Cardiac muscle cell (in vitro differentiated cells and primary cell): ENCODE data around the gene ANAPC1. TPM values are rescaled to one million over a fixed set of nuclear protein-coding genes. Genes with fewer than 3 reads are reported as not detected.

Experiments
- DNase-seq, 2 donors: peaks; one replicate each; pipeline versions ENCODE4 v3.0.0 to v3.0.0-alpha.2; 2010 to 2017; ENCODE audit warnings: low read depth in 1 of 2, low spot score in 1 of 2
- H3K27ac ChIP-seq: fragments of 200-600 bp; sonication (generic); 2 replicates; pipeline ENCODE4 v1.5.1; 2016
- H3K27me3 ChIP-seq: fragments of 200-600 bp; sonication (generic); 2 replicates; pipeline ENCODE4 v1.6.0; 2016; ENCODE audit warnings: control low read depth
- H3K36me3 ChIP-seq: fragments of 200-600 bp; sonication (generic); 2 replicates; pipeline ENCODE4 v1.5.1; 2016; ENCODE audit warnings: control low read depth
- H3K4me1 ChIP-seq: fragments of 200-600 bp; sonication (generic); 2 replicates; pipeline ENCODE4 v1.8.1; 2017; ENCODE audit warnings: low read depth, mild to moderate bottlenecking, mixed run types
- H3K4me3 ChIP-seq: fragments of 200-600 bp; sonication (generic); 2 replicates; pipeline ENCODE4 v1.5.1; 2016; ENCODE audit warnings: mild to moderate bottlenecking
- H3K9me3 ChIP-seq: fragments of 200-600 bp; sonication (generic); 2 replicates; pipeline ENCODE4 v1.5.1; 2017; ENCODE audit warnings: low read depth, mild to moderate bottlenecking, control low read depth
- CTCF ChIP-seq: IDR thresholded peaks from 2 replicates; pipeline ENCODE4 v1.5.1; 2012; ENCODE audit warnings: low read depth, mild to moderate bottlenecking, low read length
- polyA plus RNA-seq: library from polyadenylated mRNA; unstranded; fragments of >200 nt; fragmentation: Nextera tagmentation; extraction: Ambion mirVana; gene quantifications from 2 replicates; pipeline ENCODE4 v1.2.1, GENCODE V29; 2016
- total RNA-seq: library from RNA; depleted of rRNA; stranded (reverse); fragments of >200 nt; gene quantifications from 2 replicates; pipeline ENCODE4 v1.2.3, GENCODE V29; 2016

ANAPC1 gene
- total and polyA plus RNA-seq, 2 experiments from 2014 or later, result 13.6 to 59.3 TPM

- peak; percentile 41 to 50 for DNase-seq
- peak; percentile 46 for TF ChIP-seq CTCF
- Histone ChIP-seq H3K27ac (peak overlapping the region; percentile 20), H3K36me3 (no peaks in the 10 kb centered on the region), H3K9me3 (no peaks in the 10 kb centered on the region), H3K27me3 (peaks cover 7% of the 10 kb centered on the region), H3K4me3 (no peak overlapping the region), H3K4me1 (peaks cover 21% of the 10 kb centered on the region)
Observed at GRCh38 chr2:111900859-111901258, 16.9 kb upstream of the ANAPC1 start.

DNA sequence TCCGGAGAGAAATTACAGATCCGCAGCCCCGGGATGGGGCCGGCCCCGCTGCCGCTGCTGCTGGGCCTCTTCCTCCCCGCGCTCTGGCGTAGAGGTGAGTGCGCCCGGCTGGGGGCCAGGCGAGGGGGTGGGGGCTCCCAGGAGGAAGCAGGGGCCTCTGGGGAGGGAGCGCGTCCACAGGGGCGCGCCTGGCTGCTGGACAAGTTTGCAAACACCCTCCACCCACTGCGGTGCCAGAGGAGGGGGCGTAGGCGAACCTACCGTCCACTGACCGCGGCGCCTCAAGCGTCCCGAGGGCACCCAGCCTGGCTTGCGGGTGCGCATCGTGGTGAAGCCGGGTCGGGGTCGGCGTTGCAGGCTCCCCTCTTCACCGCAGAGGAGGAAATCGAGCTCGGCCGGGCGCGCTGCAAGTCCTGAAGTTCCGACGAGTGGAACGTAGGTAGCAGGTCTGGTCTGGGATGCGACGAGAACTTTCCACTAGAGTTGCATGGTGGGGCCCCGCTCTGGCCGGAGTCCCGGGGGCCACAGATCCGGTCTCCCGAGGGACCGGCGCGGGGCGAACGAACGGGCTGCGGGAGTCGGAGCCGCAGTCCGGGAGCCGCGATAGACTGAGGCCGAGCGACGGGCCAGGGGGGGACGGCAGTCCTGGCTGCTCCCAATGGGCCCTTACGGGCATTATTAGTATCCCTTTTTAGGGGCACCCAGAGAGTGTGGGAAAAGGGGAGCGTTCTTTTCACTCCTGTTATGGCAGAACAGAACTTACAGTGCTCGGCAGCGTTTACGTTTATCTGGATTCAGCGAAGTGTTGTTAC, 14.9 kb upstream of the ANAPC1 start:
- Histone ChIP-seq H3K27me3 (peaks cover 7% of the 10 kb centered on the region), H3K36me3 (no peaks in the 10 kb centered on the region), H3K4me1 (peaks cover 10% of the 10 kb centered on the region), H3K9me3 (no peaks in the 10 kb centered on the region), H3K27ac (peak overlapping the region; percentile 63), H3K4me3 (peak overlapping the region; percentile 90)
- no peak for TF ChIP-seq CTCF
- peak; percentile 15 to 69 for DNase-seq

DNA sequence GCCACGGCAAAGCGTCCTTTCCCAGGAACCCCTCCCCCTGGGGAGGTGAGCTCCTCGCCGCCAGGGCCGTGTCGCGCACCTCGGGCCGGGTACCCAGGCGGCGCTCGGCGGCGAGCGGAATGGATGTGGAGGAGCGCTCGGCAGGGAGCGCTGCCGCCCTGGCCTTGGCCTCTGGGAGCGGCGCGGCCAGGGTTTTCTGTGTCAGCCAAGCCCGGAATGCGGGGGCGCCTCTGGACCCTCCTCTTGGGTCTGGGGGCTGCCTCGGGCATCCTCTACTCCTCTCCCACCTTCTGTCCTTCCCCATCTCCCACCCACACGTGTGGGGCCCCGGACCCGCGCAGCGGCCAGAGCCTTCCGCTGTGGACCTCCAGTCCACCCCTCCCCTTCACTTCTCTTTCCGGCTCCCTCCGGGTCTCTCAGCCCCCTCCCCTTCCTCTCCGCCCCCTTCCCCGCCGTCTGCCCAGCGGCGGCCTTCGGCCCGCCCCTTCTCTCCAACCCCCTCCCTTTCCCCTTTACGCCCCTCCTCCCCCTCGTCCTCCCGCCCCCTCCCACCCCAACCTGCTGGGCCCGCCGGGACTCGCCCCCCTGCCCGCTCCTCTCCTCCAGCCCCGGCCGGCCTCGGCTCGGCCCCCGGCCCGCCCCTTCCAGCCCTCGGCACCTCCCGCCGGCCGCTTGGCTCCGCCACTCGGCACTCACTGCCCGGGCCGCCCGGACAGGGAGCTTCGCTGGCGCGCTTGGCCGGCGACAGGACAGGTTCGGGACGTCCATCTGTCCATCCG, 14.1 kb upstream of the ANAPC1 start, which contains the start of gene MERTK:
Gene MERTK (plus strand): TSS at position 684 of the 779 bp plus-strand sequence. CDS start 129 bp downstream, outside the sequence.
- Histone ChIP-seq H3K27ac (peak within 1 kb of the TSS; percentile 63), H3K4me3 (peak within 1 kb of the TSS; percentile 90), H3K27me3 (peaks cover 7% of the 10 kb centered on the region), H3K36me3 (no peaks in the 10 kb centered on the region), H3K4me1 (peaks cover 3% of the 10 kb centered on the region), H3K9me3 (no peaks in the 10 kb centered on the region)
- TF ChIP-seq CTCF, result peak; percentile 69
- peak; percentile 87 to 95 for DNase-seq

- no peak for TF ChIP-seq CTCF
- Histone ChIP-seq H3K27me3 (peaks cover 7% of the 10 kb centered on the region), H3K27ac (peak overlapping the region; percentile 36), H3K4me3 (peak overlapping the region; percentile 90), H3K4me1 (no peaks in the 10 kb centered on the region), H3K9me3 (no peaks in the 10 kb centered on the region), H3K36me3 (no peaks in the 10 kb centered on the region)
- no peak for DNase-seq
Observed at GRCh38 chr2:111897630-111897923, 13.6 kb upstream of the ANAPC1 start.

GRCh38 chr2:111896576-111896975, 12.6 kb upstream of the ANAPC1 start:
- H3K4me3 ChIP-seq, result no peak overlapping the region
- no peak for DNase-seq
- peaks cover 7% of the 10 kb centered on the region for H3K27me3 ChIP-seq
- H3K4me1 ChIP-seq, result no peaks in the 10 kb centered on the region
- no peak overlapping the region for H3K27ac ChIP-seq
- H3K36me3 ChIP-seq, result no peaks in the 10 kb centered on the region
- TF ChIP-seq CTCF, result no peak
- no peaks in the 10 kb centered on the region for H3K9me3 ChIP-seq
